HEK293 (cell line): ENCODE results near the gene TESK2.
A peak's percentile ranks its signal among the peaks of the same experiment; 100 is the strongest.

Experiments used
- BCL11A ChIP-seq: fragments of 450-650 bp; formaldehyde crosslinking; IDR thresholded peaks from 2 replicates; pipeline ENCODE4 v1.5.1; 2016; ENCODE audit warnings: low read depth, missing biosample characterization, missing genetic modification characterization
- BCL6B ChIP-seq: fragments of 450-650 bp; formaldehyde crosslinking; IDR thresholded peaks from 2 replicates; pipeline ENCODE4 v1.5.1; 2017; ENCODE audit warnings: missing biosample characterization, missing genetic modification characterization
- PRDM2 ChIP-seq: fragments of 450-650 bp; formaldehyde crosslinking; IDR thresholded peaks from 2 replicates; pipeline ENCODE4 v1.5.1; 2016; ENCODE audit warnings: missing biosample characterization, missing genetic modification characterization, borderline replicate concordance
- ZBTB7A ChIP-seq: fragments of 450-650 bp; formaldehyde crosslinking; IDR thresholded peaks from 2 replicates; pipeline ENCODE4 v1.5.1; 2016; ENCODE audit warnings: low read depth, missing biosample characterization, missing genetic modification characterization
- ZBTB8A ChIP-seq: fragments of 450-650 bp; formaldehyde crosslinking; IDR thresholded peaks from 2 replicates; pipeline ENCODE4 v1.5.1; 2016; ENCODE audit warnings: missing biosample characterization, missing genetic modification characterization
- ZEB2 ChIP-seq: fragments of 450-650 bp; formaldehyde crosslinking; IDR thresholded peaks from 2 replicates; pipeline ENCODE4 v1.5.1; 2016; ENCODE audit warnings: missing biosample characterization, missing genetic modification characterization
- ZNF146 ChIP-seq: fragments of 450-650 bp; formaldehyde crosslinking; IDR thresholded peaks from 2 replicates; pipeline ENCODE4 v1.5.1; 2016; ENCODE audit warnings: missing biosample characterization, missing genetic modification characterization
- ZNF202 ChIP-seq: fragments of 450-650 bp; formaldehyde crosslinking; IDR thresholded peaks from 2 replicates; pipeline ENCODE4 v1.5.1; 2016; ENCODE audit warnings: missing biosample characterization, missing genetic modification characterization, borderline replicate concordance
- ZNF239 ChIP-seq: fragments of 450-650 bp; formaldehyde crosslinking; IDR thresholded peaks from 2 replicates; pipeline ENCODE4 v1.5.1; 2016; ENCODE audit warnings: missing biosample characterization, missing genetic modification characterization
- ZNF24 ChIP-seq: fragments of 450-650 bp; formaldehyde crosslinking; IDR thresholded peaks from 2 replicates; pipeline ENCODE4 v1.5.1; 2016; ENCODE audit warnings: missing biosample characterization, missing genetic modification characterization
- ZNF292 ChIP-seq: fragments of 450-650 bp; formaldehyde crosslinking; IDR thresholded peaks from 2 replicates; pipeline ENCODE4 v1.5.1; 2016; ENCODE audit warnings: low read depth, missing biosample characterization, missing genetic modification characterization, borderline replicate concordance
- ZNF302 ChIP-seq: fragments of 450-650 bp; formaldehyde crosslinking; IDR thresholded peaks from 2 replicates; pipeline ENCODE4 v1.5.1; 2016; ENCODE audit warnings: missing biosample characterization, missing genetic modification characterization, low read depth
- ZNF335 ChIP-seq: fragments of 450-650 bp; formaldehyde crosslinking; conservative IDR thresholded peaks from 2 replicates; pipeline ENCODE4 v1.5.1; 2016; ENCODE audit warnings: missing biosample characterization, missing genetic modification characterization
- ZNF394 ChIP-seq: fragments of 450-650 bp; formaldehyde crosslinking; IDR thresholded peaks from 2 replicates; pipeline ENCODE4 v1.5.1; 2016; ENCODE audit warnings: missing biosample characterization, missing genetic modification characterization, mild to moderate bottlenecking, moderate library complexity, borderline replicate concordance
- ZNF426 ChIP-seq: fragments of 450-650 bp; formaldehyde crosslinking; IDR thresholded peaks from 2 replicates; pipeline ENCODE4 v1.5.1; 2017; ENCODE audit warnings: missing biosample characterization, missing genetic modification characterization, mild to moderate bottlenecking, inconsistent platforms, moderate library complexity
- ZNF561 ChIP-seq: fragments of 450-650 bp; IDR thresholded peaks from 2 replicates; pipeline ENCODE4 v1.5.1; 2018; ENCODE audit warnings: missing biosample characterization, missing genetic modification characterization, borderline replicate concordance
- ZNF626 ChIP-seq: fragments of 450-650 bp; sonication (Bioruptor Pico); formaldehyde crosslinking; IDR thresholded peaks from 2 replicates; pipeline ENCODE4 v1.5.1; 2018; ENCODE audit warnings: missing biosample characterization, missing genetic modification characterization, inconsistent platforms
- ZNF645 ChIP-seq: fragments of 450-650 bp; formaldehyde crosslinking; IDR thresholded peaks from 2 replicates; pipeline ENCODE4; 2016; ENCODE audit warnings: missing biosample characterization, missing genetic modification characterization
- ZNF658 ChIP-seq: fragments of 450-650 bp; formaldehyde crosslinking; IDR thresholded peaks from 2 replicates; pipeline ENCODE4; 2016; ENCODE audit warnings: missing biosample characterization, missing genetic modification characterization
- ZNF701 ChIP-seq: fragments of 450-650 bp; formaldehyde crosslinking; IDR thresholded peaks from 2 replicates; pipeline ENCODE4 v1.5.1; 2016; ENCODE audit warnings: missing biosample characterization, missing genetic modification characterization

The TESK2 gene

GRCh38 chr1:45490626-45491486 is at the start of gene TESK2 (continued):
- TF ChIP-seq ZNF701 (tag by site-specific recombination) = no peak
- no peak for TF ChIP-seq ZNF202 (tag by site-specific recombination)
- no peak for TF ChIP-seq ZNF146 (tag by site-specific recombination)
- no peak for TF ChIP-seq ZNF658 (tag by site-specific recombination)
- TF ChIP-seq ZEB2 (tag by site-specific recombination) = 0 out of 2 replicates have a peak, but pooled peaks have one; percentile 68
- TF ChIP-seq BCL6B (tag by site-specific recombination) = 0 out of 2 replicates have a peak, but pooled peaks have one; percentile 2
- no peak for TF ChIP-seq ZNF292 (tag by site-specific recombination)
- no peak for TF ChIP-seq ZNF239 (tag by site-specific recombination)
- peak; percentile 97 for TF ChIP-seq ZBTB8A (tag by site-specific recombination)
- peak; percentile 55; the same call in 1 of the 2 replicates for TF ChIP-seq ZNF24 (tag by site-specific recombination)
- TF ChIP-seq BCL11A (tag by site-specific recombination) = peak; percentile 29; the same call in 1 of the 2 replicates
- TF ChIP-seq ZNF335 (tag by site-specific recombination) = peak; percentile 99
- TF ChIP-seq PRDM2 (tag by site-specific recombination) = no peak
- peak; percentile 75; the same call in 1 of the 2 replicates for TF ChIP-seq ZBTB7A (tag by site-specific recombination)
- TF ChIP-seq ZNF645 = no peak
- TF ChIP-seq ZNF426 (tag by site-specific recombination) = no peak
- no peak; the same call in 1 of the 2 replicates for TF ChIP-seq ZNF394 (tag by site-specific recombination)
- TF ChIP-seq ZNF626 (tag by site-specific recombination) = no peak
- TF ChIP-seq ZNF302 (tag by site-specific recombination) = no peak
- TF ChIP-seq ZNF561 (tag by site-specific recombination) = peak; percentile 82; the same call in 1 of the 2 replicates
- TF ChIP-seq, all 188 proteins: peak for 64
